K562 (cell line): ENCODE measurements around the gene GUCY2F. TPM values are rescaled to one million over a fixed set of nuclear protein-coding genes. Genes with fewer than 3 reads are reported as not detected.

Experiments
- ATAC-seq: fragments of 200-7000 bp; cut with Tn5 transposase; 3 replicates; pipeline ENCODE4 v1.9.1; 2020; ENCODE audit warnings: moderate library complexity
- BruUV-seq: library from RNA; stranded (reverse); fragments of 400-500 nt; replicated peaks from 2 replicates; lab custom pipeline; 2021; lab: Mats Ljungman, UMichigan
- CTCF ChIA-PET: fragments of 300-600 bp; formaldehyde crosslinking; extraction: SDS; loops from one replicate; lab custom pipeline; 2021; ENCODE audit warnings: low intra/inter-chr PET ratio; lab: Yijun Ruan, JAX
- POLR2A ChIA-PET: fragments of 300-600, 350-650 bp; sonication (Branson Sonifier 250); formaldehyde crosslinking; extraction: SDS; loops from one replicate; lab custom pipeline; 2021; ENCODE audit warnings: antibody characterized with exemption, inconsistent platforms; lab: Yijun Ruan, JAX
- DNase-seq, 4 experiments: peaks; one replicate each; pipeline versions ENCODE4 v3.0.0 to v3.0.0-alpha.2; 2011 to 2018; ENCODE audit warnings: low spot score in 3 of 4, mixed read lengths in 3 of 4; ENCODE audit errors: extremely low read depth in 1 of 4
- FAIRE-seq: peaks from 2 replicates; lab custom pipeline; 2011; peaks lifted over from hg19 to GRCh38; lab: Jason Lieb, UNC
- H2AFZ ChIP-seq: 2 replicates; pipeline ENCODE4 v1.6.0; 2011; ENCODE audit warnings: low read depth, low read length, control low read depth, inconsistent platforms
- H3K27ac ChIP-seq: fragments of 200-600 bp; 3 replicates; pipeline ENCODE4 v1.8.0; 2011; ENCODE audit warnings: low read depth, mild to moderate bottlenecking, control low read depth, inconsistent platforms, low read length, moderate library complexity, mixed read lengths; ENCODE audit errors: extremely low read depth
- H3K27me3 ChIP-seq, 2 experiments: fragments of 300-600 bp in 1 of 2; 2 replicates in 1 of 2; 3 replicates in 1 of 2; pipeline versions ENCODE4 v1.6.0 to v1.8.0; 2011; ENCODE audit warnings: inconsistent platforms in 2 of 2, low read length in 2 of 2, mild to moderate bottlenecking in 1 of 2, mixed read lengths in 1 of 2, moderate library complexity in 1 of 2; ENCODE audit not compliant: control insufficient read depth in 2 of 2, insufficient read depth in 2 of 2
- H3K36me3 ChIP-seq: fragments of 300-600 bp; 3 replicates; pipeline ENCODE4 v1.8.0; 2011; ENCODE audit warnings: mild to moderate bottlenecking, low read length, inconsistent platforms; ENCODE audit not compliant: control insufficient read depth, insufficient read depth
- H3K4me1 ChIP-seq, 2 experiments: fragments of 200-600 bp in 1 of 2; replicated peaks in 1 of 2; 2 replicates in 1 of 2; 3 replicates in 1 of 2; pipeline versions ENCODE4 v1.5.1 to v1.8.0; 2011; ENCODE audit warnings: inconsistent platforms in 2 of 2, low read length in 2 of 2, mild to moderate bottlenecking in 1 of 2, mixed read lengths in 1 of 2, moderate library complexity in 1 of 2; ENCODE audit not compliant: control insufficient read depth in 2 of 2, insufficient read depth in 2 of 2
- H3K4me2 ChIP-seq: 2 replicates; pipeline ENCODE4 v1.6.1; 2011; ENCODE audit warnings: low read length, control low read depth, inconsistent platforms, mixed read lengths; ENCODE audit not compliant: insufficient read depth
- H3K4me3 ChIP-seq: fragments of 200-600 bp; sonication (generic), shearing (Covaris generic); 2 replicates; pipeline ENCODE4 v1.5.1; 2016; ENCODE audit warnings: control low read depth, inconsistent platforms
- H3K79me2 ChIP-seq: fragments of 200-600 bp; 3 replicates; pipeline ENCODE4 v1.8.0; 2011; ENCODE audit warnings: low read length, inconsistent platforms; ENCODE audit not compliant: control insufficient read depth, insufficient read depth
- H3K9ac ChIP-seq, 2 experiments: 2 replicates each; pipeline versions ENCODE4 v1.6.0 to v1.6.1; 2011; ENCODE audit warnings: low read depth in 2 of 2, low read length in 2 of 2, control low read depth in 1 of 2, inconsistent platforms in 1 of 2, mild to moderate bottlenecking in 1 of 2, mixed read lengths in 1 of 2; ENCODE audit not compliant: insufficient read depth in 1 of 2
- H3K9me1 ChIP-seq: one replicate; pipeline ENCODE4 v1.6.0; 2011; ENCODE audit warnings: inconsistent platforms, mild to moderate bottlenecking, low read length, moderate library complexity; ENCODE audit not compliant: control insufficient read depth, insufficient read depth
- H3K9me3 ChIP-seq: replicated peaks from 2 replicates; pipeline ENCODE4 v1.5.1; 2011; ENCODE audit warnings: low read depth, low read length, inconsistent platforms; ENCODE audit not compliant: control insufficient read depth, insufficient read depth
- H4K20me1 ChIP-seq: replicated peaks from 2 replicates; pipeline ENCODE4 v1.6.1; 2011; ENCODE audit warnings: low read length, inconsistent platforms, mixed read lengths; ENCODE audit not compliant: control insufficient read depth, insufficient read depth
- CEBPB ChIP-seq: fragments of 450-650 bp; IDR thresholded peaks from 2 replicates; pipeline ENCODE4 v1.6.1; 2016; ENCODE audit warnings: missing genetic modification characterization, missing compliant biosample characterization
- HMG20B ChIP-seq: fragments of 250-450 bp; sonication (Bioruptor Pico); IDR thresholded peaks from 2 replicates; pipeline ENCODE4 v1.5.0; 2021; ENCODE audit warnings: mild to moderate bottlenecking
- HMGN3 ChIP-seq: IDR thresholded peaks from 2 replicates; pipeline ENCODE4 v1.6.1; 2011; ENCODE audit warnings: borderline replicate concordance, low read depth, mild to moderate bottlenecking, mixed read lengths, low read length; ENCODE audit not compliant: insufficient read length; ENCODE audit errors: extremely low read depth
- HNRNPH1 ChIP-seq: fragments of 200-400 bp; formaldehyde crosslinking; optimal IDR thresholded peaks from 2 replicates; pipeline ENCODE3; 2017; ENCODE audit warnings: low read depth, mild to moderate bottlenecking, low read length, moderate library complexity
- IRF2 ChIP-seq: sonication (generic); formaldehyde crosslinking; IDR thresholded peaks from 2 replicates; pipeline ENCODE4 v1.8.1; 2022; ENCODE audit warnings: mild to moderate bottlenecking, missing genetic modification reagents
- PCBP1 ChIP-seq: fragments of 200-400 bp; formaldehyde crosslinking; IDR thresholded peaks from 2 replicates; pipeline ENCODE4 v1.6.1; 2018; ENCODE audit warnings: mild to moderate bottlenecking, low read depth, low read length; ENCODE audit not compliant: poor library complexity, severe bottlenecking
- TEAD2 ChIP-seq: fragments of 450-650 bp; IDR thresholded peaks from 2 replicates; pipeline ENCODE4 v1.6.1; 2016; ENCODE audit warnings: missing genetic modification characterization, control low read depth, missing compliant biosample characterization
- TFAP4 ChIP-seq: sonication (generic); formaldehyde crosslinking; IDR thresholded peaks from 2 replicates; pipeline ENCODE4 v1.8.0; 2022; ENCODE audit warnings: missing genetic modification reagents, mild to moderate bottlenecking, moderate library complexity, borderline replicate concordance
- TSHZ1 ChIP-seq: fragments of 250-450 bp; sonication (Bioruptor Pico); IDR thresholded peaks from 2 replicates; pipeline ENCODE4 v1.4.0; 2020; ENCODE audit warnings: mild to moderate bottlenecking, moderate library complexity
- ZNF354B ChIP-seq: fragments of 250-450 bp; sonication (Bioruptor Pico); IDR thresholded peaks from 2 replicates; pipeline ENCODE4 v1.4.0; 2020
- ZNF668 ChIP-seq: fragments of 250-450 bp; sonication (Bioruptor Pico); IDR thresholded peaks from 2 replicates; pipeline ENCODE4 v1.8.0; 2022; ENCODE audit warnings: mild to moderate bottlenecking, inconsistent platforms
- ZNF717 ChIP-seq: fragments of 250-450 bp; sonication (Bioruptor Pico); IDR thresholded peaks from 2 replicates; pipeline ENCODE4 v1.5.0; 2021
- WGBS: fragments of 100-300 bp; shearing (Covaris generic); methylation state at CpG from one replicate; pipeline ENCODE4 v1.1.6; 2016; ENCODE audit warnings: low coverage, mixed read lengths; ENCODE audit not compliant: insufficient coverage; ENCODE audit errors: missing lambda C conversion rate; 5-methylcytosine and 5-hydroxymethylcytosine counted together
- in situ Hi-C: fragments of 300-500 bp; cut with MboI; formaldehyde crosslinking; loops from 4 replicates; pipeline ENCODE4 v1.15.0; 2018; ENCODE audit warnings: inconsistent platforms, mixed read lengths
- intact Hi-C: fragments of 100-400 bp; cut with micrococcal nuclease; formaldehyde crosslinking; loops from 2 replicates; pipeline ENCODE4 v1.14.2; 2022
- polyA plus RNA-seq, 8 experiments: library from polyadenylated mRNA; depleted of rRNA in 4 of 8; stranded (reverse) in 5 of 8; unstranded in 3 of 8; fragments of >200 nt; fragmentation: Nextera tagmentation in 2 of 8; fragmentation: Illumina TruSeq in 1 of 8; extraction: Ambion mirVana in 2 of 8; extraction: Trizol in 1 of 8; gene quantifications; 2 replicates each; pipeline versions ENCODE4 v1.2.1 to v1.2.3, GENCODE V29; 2011 to 2014; ENCODE audit warnings: inconsistent platforms in 1 of 8, missing spikeins in 1 of 8
- total RNA-seq, 7 experiments: library from RNA; depleted of rRNA in 6 of 7; stranded (reverse); fragments of >200 nt in 6 of 7; fragmentation: Illumina TruSeq in 2 of 7; extraction: Trizol in 2 of 7; gene quantifications; 2 replicates each; pipeline versions ENCODE4 v1.2.1 to v1.2.3, GENCODE V29; 2011 to 2021; ENCODE audit warnings: low replicate concordance in 1 of 7
- TF ChIP-seq, protein P1 (sequence below): sonication (generic); formaldehyde crosslinking; IDR thresholded peaks from 2 replicates; pipeline ENCODE4 v1.8.1; 2023; ENCODE audit warnings: mild to moderate bottlenecking, missing genetic modification reagents
- TF ChIP-seq, protein P2 (sequence below): fragments of 450-650 bp; IDR thresholded peaks from 2 replicates; pipeline ENCODE4 v1.6.1; 2014; ENCODE audit warnings: low read depth, mild to moderate bottlenecking, moderate library complexity, borderline replicate concordance

The GUCY2F gene
- total and polyA plus RNA-seq, 9 of the 15 experiments (the other 6 are each of a cell fraction or from before 2014, with no cell fraction given): 0.01 to 0.06 (median 0.05) TPM; not detected in 6

- Histone ChIP-seq H3K27me3 (no peaks in the 10 kb centered on the region), H3K79me2 (no peaks in the 10 kb centered on the region), H3K9ac (no peak overlapping the region), H2AFZ (no peak overlapping the region), H3K4me2 (no peak overlapping the region), H3K27ac (no peak overlapping the region), H4K20me1 (no peaks in the 10 kb centered on the region), H3K9me3 (no peaks in the 10 kb centered on the region), H3K4me3 (no peak overlapping the region), H3K36me3 (no peaks in the 10 kb centered on the region), H3K9me1 (no peaks in the 10 kb centered on the region)
- DNase-seq: no peak
- BruUV-seq: no TSS peak
- CTCF ChIA-PET: no interaction called here
- FAIRE-seq: no peak
- in situ Hi-C loops: no loop called here
- no peak for ATAC-seq
- WGBS: 0% methylated on average over 1 of the region's 1 CpG
- TF ChIP-seq TFAP4 (no peak), HNRNPH1 (no peak), TEAD2 (no peak), CEBPB (tag) (no peak), HMG20B (CRISPR knock-in tag) (no peak), HMGN3 (no peak), PCBP1 (no peak), ZNF668 (CRISPR knock-in tag) (no peak), IRF2 (CRISPR knock-in tag) (no peak), ZNF717 (CRISPR knock-in tag) (no peak), TSHZ1 (CRISPR knock-in tag) (no peak), ZNF354B (CRISPR knock-in tag) (no peak)
- TF ChIP-seq, protein P1, sequence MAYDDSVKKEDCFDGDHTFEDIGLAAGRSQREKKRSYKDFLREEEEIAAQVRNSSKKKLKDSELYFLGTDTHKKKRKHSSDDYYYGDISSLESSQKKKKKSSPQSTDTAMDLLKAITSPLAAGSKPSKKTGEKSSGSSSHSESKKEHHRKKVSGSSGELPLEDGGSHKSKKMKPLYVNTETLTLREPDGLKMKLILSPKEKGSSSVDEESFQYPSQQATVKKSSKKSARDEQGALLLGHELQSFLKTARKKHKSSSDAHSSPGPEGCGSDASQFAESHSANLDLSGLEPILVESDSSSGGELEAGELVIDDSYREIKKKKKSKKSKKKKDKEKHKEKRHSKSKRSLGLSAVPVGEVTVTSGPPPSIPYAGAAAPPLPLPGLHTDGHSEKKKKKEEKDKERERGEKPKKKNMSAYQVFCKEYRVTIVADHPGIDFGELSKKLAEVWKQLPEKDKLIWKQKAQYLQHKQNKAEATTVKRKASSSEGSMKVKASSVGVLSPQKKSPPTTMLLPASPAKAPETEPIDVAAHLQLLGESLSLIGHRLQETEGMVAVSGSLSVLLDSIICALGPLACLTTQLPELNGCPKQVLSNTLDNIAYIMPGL (CRISPR knock-in tag): no peak
- TF ChIP-seq, protein P2, sequence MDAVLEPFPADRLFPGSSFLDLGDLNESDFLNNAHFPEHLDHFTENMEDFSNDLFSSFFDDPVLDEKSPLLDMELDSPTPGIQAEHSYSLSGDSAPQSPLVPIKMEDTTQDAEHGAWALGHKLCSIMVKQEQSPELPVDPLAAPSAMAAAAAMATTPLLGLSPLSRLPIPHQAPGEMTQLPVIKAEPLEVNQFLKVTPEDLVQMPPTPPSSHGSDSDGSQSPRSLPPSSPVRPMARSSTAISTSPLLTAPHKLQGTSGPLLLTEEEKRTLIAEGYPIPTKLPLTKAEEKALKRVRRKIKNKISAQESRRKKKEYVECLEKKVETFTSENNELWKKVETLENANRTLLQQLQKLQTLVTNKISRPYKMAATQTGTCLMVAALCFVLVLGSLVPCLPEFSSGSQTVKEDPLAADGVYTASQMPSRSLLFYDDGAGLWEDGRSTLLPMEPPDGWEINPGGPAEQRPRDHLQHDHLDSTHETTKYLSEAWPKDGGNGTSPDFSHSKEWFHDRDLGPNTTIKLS: no peak
- TF ChIP-seq, all 486 proteins: peak for 0
- POLR2A ChIA-PET: no interaction called here
- intact Hi-C loops: no loop called here
- H3K4me1 ChIP-seq: no peaks in the 10 kb centered on the region
These were observed 109.6 kb downstream of the GUCY2F start for GRCh38 chrX:109372291-109372690.
